ENCODE results near the gene IL1R2.
"Not testable (repeated sequence)": the region's sequence is repeated elsewhere in the genome, so short reads cannot be mapped to it uniquely, and the experiment has no call there.

IL1R2 gene

GRCh38 chr2:102060792-102061191 lies 69.0 kb downstream of the IL1R2 start:
- no peak for DNase-seq (ENCODE audit: low read depth)

DNA sequence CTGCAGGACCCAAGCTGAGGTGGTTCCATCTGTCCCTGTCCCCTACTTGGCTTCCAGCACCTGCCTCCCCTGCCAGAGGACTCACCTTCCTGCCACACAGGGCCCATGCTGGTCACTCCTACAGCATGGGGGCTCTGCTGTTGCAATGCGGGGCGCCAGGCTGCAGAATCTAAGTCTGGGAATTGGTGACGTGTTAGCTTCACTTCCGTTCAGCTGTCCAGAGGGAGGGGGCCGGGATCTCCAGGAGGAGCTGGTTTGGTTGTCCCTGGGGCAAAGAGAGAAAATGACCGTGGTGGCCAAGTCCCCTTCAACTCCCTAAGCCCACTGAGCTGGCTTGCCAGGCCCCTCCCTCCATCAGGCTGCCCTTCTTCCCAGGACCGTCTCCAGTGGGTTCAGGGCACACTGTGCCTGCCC lies 69.5 kb downstream of the IL1R2 start:
- DNase-seq (ENCODE audit: low read depth): no peak

DNA sequence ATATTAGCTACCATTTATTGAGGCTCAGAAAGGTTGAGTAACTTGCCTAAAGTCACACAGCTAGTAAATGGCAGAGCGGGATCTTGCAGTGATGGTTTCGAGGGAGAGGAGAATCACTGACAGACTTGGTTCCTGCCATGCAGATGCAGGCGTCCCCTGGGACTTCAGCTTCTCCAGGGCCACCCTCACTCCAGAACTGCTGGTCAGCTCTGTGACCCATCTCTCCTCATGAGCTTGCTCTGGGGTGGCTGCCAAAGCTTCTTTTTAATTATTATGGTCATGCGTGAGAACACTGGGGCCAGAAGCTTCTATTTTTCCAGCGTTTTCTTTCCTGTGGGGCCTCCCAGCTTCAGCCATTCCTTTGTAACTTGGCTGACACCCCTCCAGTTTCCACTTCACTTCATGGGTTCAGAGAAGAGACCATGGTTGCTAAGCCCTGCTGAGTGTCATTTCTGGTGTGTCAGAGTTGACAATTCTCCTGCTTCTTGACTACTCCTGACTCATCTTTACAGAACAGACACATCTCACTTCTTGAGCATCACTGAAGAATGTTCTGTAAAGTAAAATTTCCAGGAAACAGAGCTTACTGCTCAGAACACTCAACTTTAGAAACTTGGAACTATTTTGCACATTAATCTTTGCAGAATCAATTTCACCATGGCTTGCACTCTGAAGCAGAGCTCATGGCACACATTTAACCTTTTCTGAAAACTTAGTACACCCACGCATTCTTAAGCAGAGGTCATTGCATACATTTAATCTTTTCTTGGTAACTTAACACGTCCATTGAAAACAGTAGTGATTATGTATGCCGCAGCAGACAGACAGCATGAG lies 70.4 kb downstream of the IL1R2 start:
- no peak for DNase-seq (ENCODE audit: low read depth)

GRCh38 chr2:102062802-102063201 lies 71.0 kb downstream of the IL1R2 start:
- no peak for DNase-seq (ENCODE audit: low read depth)

- DNase-seq (ENCODE audit: low read depth): no peak
These were observed 71.7 kb downstream of the IL1R2 start for GRCh38 chr2:102063487-102063911.

GRCh38 chr2:102063941-102064678 lies 72.3 kb downstream of the IL1R2 start:
- DNase-seq (ENCODE audit: low read depth): no peak

DNA sequence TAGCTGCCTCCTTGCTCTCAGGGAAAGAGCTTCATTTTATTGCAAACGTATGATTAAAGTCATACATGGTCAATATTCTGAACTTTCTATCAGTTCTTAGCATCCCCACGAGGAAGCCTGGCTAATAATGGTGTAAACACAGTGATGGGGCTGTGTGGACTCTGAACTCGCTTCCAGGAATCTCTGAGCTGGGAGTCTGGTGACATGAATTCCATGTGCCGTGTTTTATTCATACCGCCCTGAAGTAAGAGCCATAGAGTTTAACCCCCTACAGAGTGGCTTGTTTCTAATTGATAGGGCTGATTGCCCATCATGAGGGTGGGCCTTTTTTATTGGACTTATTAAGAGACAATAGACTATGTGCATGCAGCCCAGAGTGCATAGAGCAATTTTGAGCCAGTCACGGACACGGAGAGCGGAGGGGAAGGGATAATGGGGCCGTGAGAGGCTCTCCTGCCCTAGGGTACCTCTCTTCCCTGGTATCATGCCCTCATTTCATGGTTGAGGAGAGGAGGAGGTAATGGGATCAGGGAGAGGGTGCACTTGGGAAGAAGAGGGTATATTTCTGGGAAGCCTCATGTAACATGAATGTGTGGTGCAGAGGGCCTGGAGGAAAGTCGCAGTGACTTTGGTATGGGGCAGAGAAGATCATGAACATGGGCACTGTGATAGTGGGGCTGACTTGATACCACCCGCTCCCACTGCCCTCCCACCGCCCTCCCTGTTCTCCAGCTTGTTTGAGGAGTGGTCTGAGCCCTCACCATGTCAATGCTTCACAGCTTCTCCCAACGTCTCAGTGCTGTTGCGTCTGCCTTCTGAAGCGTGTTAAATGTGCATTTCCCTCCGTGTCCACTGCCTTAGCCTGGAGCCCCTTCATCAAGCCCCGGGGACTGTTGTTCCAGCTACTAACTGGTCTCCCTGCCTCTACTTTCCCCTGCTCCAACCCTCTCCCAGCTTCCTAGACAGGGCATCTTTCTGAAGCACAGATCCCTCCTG lies 73.2 kb downstream of the IL1R2 start:
- DNase-seq (ENCODE audit: low read depth): no peak

- DNase-seq (ENCODE audit: low read depth): no peak
These were observed 74.0 kb downstream of the IL1R2 start for GRCh38 chr2:102065675-102066252.

DNA sequence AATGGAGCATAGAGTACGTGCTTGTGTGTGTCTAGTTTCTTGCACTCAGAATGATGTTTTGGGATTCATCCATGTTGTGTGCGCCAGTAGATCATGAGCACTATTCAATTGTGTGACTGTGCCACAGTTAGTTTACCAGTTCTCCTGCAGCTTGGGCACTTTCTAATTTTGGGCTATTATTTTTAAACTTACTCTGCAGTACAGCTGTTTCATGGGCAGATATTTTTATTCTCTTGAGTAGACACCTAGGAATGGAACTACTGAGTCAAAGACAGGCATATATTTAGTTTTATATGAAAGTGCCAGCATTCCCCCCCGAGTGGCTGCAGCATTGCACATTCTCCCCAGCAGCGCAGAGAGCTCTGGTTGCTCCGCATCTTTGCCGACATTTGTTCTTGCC lies 74.8 kb downstream of the IL1R2 start:
- DNase-seq (ENCODE audit: low read depth): no peak

GRCh38 chr2:102068126-102068525 lies 76.4 kb downstream of the IL1R2 start:
- not testable (repeated sequence) for DNase-seq (ENCODE audit: low read depth)

DNA sequence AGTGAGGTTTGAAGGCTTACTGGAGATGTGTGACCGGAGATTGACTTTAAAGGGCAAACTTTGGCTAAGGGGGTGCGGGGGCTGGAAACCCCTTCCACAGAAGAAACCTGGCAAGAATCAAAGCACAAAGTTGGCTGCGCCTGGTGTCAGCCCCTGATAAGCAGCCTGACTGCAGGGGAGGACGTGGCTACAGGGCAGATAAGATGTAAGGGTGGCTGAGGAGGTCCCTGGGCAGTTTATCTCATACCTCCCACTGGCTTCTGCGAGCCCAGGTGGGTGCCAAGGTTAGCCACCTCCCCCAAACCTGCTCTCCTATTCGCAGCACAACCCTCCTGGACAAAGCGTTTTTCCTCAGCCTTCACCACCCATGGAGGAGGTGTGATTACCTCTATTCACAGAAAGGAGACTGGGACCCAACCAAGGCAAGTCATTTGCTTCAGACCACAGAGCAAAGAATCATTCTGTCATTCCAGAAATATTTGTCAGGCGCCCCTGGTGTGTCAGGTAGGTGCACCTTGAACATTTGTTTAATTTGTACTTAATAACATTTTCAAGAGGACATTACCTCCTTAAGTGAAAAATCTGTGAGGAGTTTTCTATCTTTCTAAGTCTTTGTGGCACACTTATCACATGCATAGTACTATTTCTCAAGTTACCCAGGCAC lies 77.7 kb downstream of the IL1R2 start:
- DNase-seq (ENCODE audit: low read depth): no peak

GRCh38 chr2:102070058-102070642 lies 78.4 kb downstream of the IL1R2 start:
- no peak for DNase-seq (ENCODE audit: low read depth)

DNA sequence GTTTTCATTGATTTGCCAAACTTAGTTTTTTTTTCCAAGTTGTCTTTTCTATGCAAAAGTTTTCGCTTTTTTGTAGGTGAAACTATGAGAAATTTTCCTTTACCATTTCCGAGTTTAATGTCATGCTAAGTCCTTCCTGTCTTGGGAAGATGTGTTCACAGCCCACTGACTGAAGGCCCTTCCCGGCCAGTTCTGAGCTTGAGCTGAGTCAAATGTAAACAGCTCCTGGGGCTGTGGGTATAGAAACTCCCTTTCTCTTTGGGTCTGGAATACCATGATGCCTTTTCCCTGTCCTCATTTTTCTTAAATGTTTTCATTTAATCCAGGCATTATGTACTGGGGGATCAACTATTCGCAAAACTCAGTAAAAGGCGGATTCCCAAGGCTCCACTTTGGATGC lies 81.0 kb downstream of the IL1R2 start:
- DNase-seq (ENCODE audit: low read depth): no peak

DNA sequence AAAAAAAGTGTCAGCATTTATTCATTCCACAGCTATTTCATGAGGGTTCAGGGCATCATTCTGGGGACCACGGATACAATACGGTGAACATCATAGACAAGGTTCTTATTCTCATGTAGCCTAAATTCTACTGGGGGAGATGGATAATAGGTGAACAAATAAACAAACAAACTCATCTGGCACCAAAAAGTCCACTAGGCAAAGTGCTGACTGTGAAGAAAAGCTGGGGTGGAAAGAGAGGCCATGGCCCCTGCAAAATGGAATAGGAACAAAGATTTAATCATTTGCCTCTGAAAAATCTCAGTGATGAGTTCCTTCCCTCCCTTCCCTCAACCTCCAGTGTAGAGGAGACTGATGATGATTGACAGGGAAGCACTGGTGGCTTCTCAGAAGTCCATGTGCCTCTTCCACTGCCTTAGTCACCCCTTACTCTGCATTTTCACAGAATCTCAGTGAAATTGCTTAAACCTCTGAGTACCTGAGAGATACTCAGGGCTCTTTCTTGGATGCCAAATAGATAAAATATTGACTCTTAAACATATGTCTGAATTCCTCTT lies 81.5 kb downstream of the IL1R2 start:
- DNase-seq (ENCODE audit: low read depth): no peak

DNA sequence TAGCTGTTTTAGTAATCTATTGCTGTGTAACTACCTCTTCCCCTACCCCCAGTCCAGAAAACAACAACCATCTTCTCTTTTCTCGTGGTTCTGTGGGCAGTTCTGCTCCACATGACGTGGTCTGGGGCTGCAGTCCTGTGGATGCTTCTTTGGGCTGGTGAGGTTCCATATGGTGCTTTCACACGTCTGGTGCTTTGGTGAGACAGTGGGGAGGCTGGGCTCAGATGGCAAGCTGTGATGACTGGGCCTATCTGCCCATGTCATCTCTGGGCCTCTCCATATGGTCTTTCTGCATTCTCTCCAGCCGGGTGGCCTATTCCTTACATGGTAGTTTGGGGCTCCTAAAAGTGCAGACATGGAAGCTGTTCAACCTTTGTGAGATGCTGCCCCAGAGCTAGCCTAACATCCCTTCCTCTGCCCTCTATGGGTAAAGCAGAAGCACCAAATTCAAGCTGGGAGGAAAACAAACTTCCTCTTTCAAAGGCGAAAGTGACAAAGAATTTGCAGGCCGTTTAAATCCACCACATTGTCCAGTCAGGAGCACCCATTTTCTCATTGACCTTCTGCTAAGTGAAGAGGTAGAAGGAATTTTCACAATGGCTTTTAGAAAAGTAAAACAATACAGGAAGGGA lies 82.5 kb downstream of the IL1R2 start:
- DNase-seq (ENCODE audit: low read depth): no peak

DNA sequence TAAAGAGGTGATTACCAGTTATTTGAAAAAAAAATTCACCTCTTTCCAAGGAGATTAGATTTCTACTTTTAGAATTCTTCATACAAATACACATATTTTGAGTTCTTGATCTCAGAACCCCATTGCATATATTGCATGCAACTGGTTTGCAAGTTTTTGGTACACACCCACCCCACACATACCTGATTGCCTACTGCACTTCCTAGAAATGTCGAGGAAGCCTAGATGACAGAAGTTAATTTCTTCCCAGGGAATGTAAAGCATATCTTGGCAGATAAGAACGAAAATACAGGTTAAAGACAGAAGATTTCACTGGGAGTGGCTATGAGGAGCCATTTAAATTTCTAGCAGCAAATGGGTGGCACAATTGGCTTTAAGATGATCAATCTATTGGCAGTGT lies 83.7 kb downstream of the IL1R2 start:
- no peak for DNase-seq (ENCODE audit: low read depth)

GRCh38 chr2:102076512-102076911 lies 84.8 kb downstream of the IL1R2 start:
- no peak for DNase-seq (ENCODE audit: low read depth)

Data from activated T-cell treated with anti-CD3 and anti-CD28 coated beads for 1 hour (primary cell).